K562 (cell line): ENCODE results near the gene SIGLEC14. TPM values are rescaled to one million over a fixed set of nuclear protein-coding genes. Genes with fewer than 3 reads are reported as not detected.

ENCODE experiments used
- ERF ChIP-seq: fragments of 450-650 bp; formaldehyde crosslinking; IDR thresholded peaks from 2 replicates; pipeline ENCODE4 v1.4.0; 2020; ENCODE audit warnings: mild to moderate bottlenecking, mixed read lengths
- HES1 ChIP-seq: fragments of 450-650 bp; IDR thresholded peaks from 2 replicates; pipeline ENCODE4 v1.6.1; 2016; ENCODE audit warnings: low read depth, mild to moderate bottlenecking, moderate library complexity
- MAFG ChIP-seq: fragments of 450-650 bp; conservative IDR thresholded peaks from 2 replicates; pipeline ENCODE4 v1.6.1; 2016; ENCODE audit warnings: missing genetic modification characterization, missing compliant biosample characterization
- MGA ChIP-seq: fragments of 450-650 bp; IDR thresholded peaks from 2 replicates; pipeline ENCODE4 v1.6.1; 2016; ENCODE audit warnings: mild to moderate bottlenecking, moderate library complexity
- MITF ChIP-seq: IDR thresholded peaks from 2 replicates; pipeline ENCODE4 v1.6.1; 2014; ENCODE audit warnings: antibody characterized with exemption
- NR2C2 ChIP-seq, 2 experiments: fragments of 200-800 bp in 1 of 2; sonication (Bioruptor generic) in 1 of 2; sonication (generic) in 1 of 2; formaldehyde crosslinking in 1 of 2; IDR thresholded peaks; 2 replicates each; pipeline versions ENCODE4 v1.6.1 to v1.8.0; 2016 to 2022; ENCODE audit warnings: mild to moderate bottlenecking in 1 of 2, missing compliant biosample characterization in 1 of 2, missing genetic modification characterization in 1 of 2, missing genetic modification reagents in 1 of 2
- PTRF ChIP-seq: fragments of 450-650 bp; IDR thresholded peaks from 2 replicates; pipeline ENCODE4 v1.6.1; 2016; ENCODE audit warnings: mild to moderate bottlenecking, missing genetic modification characterization, missing compliant biosample characterization
- ZNF140 ChIP-seq: fragments of 250-450 bp; sonication (Bioruptor Pico); IDR thresholded peaks from 2 replicates; pipeline ENCODE4 v1.8.0; 2021; ENCODE audit warnings: moderate library complexity, mild to moderate bottlenecking, inconsistent platforms
- ZNF431 ChIP-seq: sonication (generic); formaldehyde crosslinking; IDR thresholded peaks from 2 replicates; pipeline ENCODE4 v1.8.0; 2022; ENCODE audit warnings: mild to moderate bottlenecking, missing genetic modification reagents
- ZNF518B ChIP-seq: fragments of 250-450 bp; sonication (Bioruptor Pico); IDR thresholded peaks from 2 replicates; pipeline ENCODE4 v1.5.0; 2021; ENCODE audit warnings: mild to moderate bottlenecking, moderate library complexity
- polyA plus RNA-seq, 8 experiments: library from polyadenylated mRNA; depleted of rRNA in 4 of 8; stranded (reverse) in 5 of 8; unstranded in 3 of 8; fragments of >200 nt; fragmentation: Nextera tagmentation in 2 of 8; fragmentation: Illumina TruSeq in 1 of 8; extraction: Ambion mirVana in 2 of 8; extraction: Trizol in 1 of 8; gene quantifications; 2 replicates each; pipeline versions ENCODE4 v1.2.1 to v1.2.3, GENCODE V29; 2011 to 2014; ENCODE audit warnings: inconsistent platforms in 1 of 8, missing spikeins in 1 of 8
- total RNA-seq, 7 experiments: library from RNA; depleted of rRNA in 6 of 7; stranded (reverse); fragments of >200 nt in 6 of 7; fragmentation: Illumina TruSeq in 2 of 7; extraction: Trizol in 2 of 7; gene quantifications; 2 replicates each; pipeline versions ENCODE4 v1.2.1 to v1.2.3, GENCODE V29; 2011 to 2021; ENCODE audit warnings: low replicate concordance in 1 of 7

SIGLEC14 gene
- total and polyA plus RNA-seq, 9 of the 15 experiments (the other 6 are each of a cell fraction or from before 2014, with no cell fraction given), result not detected

GRCh38 chr19:51691074-51691583 lies 44.5 kb upstream of the SIGLEC14 start (continued):
- TF ChIP-seq ZNF518B (CRISPR knock-in tag) (no peak), MGA (no peak), PTRF (no peak), HES1 (no peak), MITF (no peak), ZNF140 (no peak), ZNF431 (CRISPR knock-in tag) (no peak), NR2C2 (CRISPR knock-in tag; IDR thresholded peaks at IDR 0.05) (no peak), NR2C2 (tag; IDR thresholded peaks at IDR 0.05) (no peak), ERF (CRISPR knock-in tag) (no peak), MAFG (tag) (no peak)
